Stimulated activated naive CD8-positive, alpha-beta T cell treated with anti-CD3 and anti-CD28 coated beads, Interleukin-15, Interleukin-2, amounts not matched to agents 100 ng/mL and 50 ng/mL, for 24 hours (primary cell): ENCODE results near the gene OSBPL5.

Experiments used
- H3K27ac Mint-ChIP-seq: one replicate; pipeline ENCODE4 v1.8.0; 2021; ENCODE audit warnings: mild to moderate bottlenecking, mixed read lengths
- H3K27me3 Mint-ChIP-seq: one replicate; pipeline ENCODE4 v1.8.0; 2021; ENCODE audit warnings: mixed read lengths
- H3K36me3 Mint-ChIP-seq: one replicate; pipeline ENCODE4 v1.8.0; 2021; ENCODE audit warnings: low read depth, mixed read lengths
- H3K4me1 Mint-ChIP-seq: one replicate; pipeline ENCODE4 v1.8.0; 2021; ENCODE audit warnings: low read depth, mixed read lengths
- H3K4me3 Mint-ChIP-seq: one replicate; pipeline ENCODE4 v1.8.0; 2021; ENCODE audit warnings: mild to moderate bottlenecking, mixed read lengths
- H3K9me3 Mint-ChIP-seq: one replicate; pipeline ENCODE4 v1.8.0; 2021; ENCODE audit warnings: mixed read lengths

Gene OSBPL5

DNA sequence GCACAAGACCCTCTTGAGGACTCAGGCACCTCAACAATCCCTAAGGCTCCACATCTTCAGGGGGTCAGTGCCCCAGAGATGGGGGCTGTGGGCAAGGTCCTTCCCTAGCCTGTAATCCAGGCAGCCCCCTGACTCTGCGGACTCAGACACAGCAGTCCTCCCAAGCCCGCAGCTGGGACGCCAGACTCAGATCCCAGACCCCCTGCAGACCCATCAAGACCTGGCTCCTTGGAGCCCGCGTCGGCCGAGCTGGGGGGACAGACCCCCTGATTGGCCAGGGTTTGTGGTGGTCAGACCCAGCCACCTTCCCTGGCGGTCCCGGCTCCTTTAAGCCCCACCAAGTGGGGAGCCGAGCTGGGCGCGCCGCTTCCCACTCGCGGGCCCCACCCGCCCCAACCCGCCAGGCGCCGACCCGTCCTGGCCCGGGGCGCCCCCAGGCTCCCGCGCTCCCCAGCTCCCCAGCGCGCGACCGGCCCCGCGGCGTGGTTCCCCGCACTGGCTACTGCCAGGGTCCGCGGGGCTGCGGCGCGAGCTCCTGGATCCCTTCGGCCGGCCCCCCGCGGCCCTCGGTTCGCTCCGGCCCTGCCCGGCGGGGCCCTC is 458 bp downstream of the OSBPL5 start:
- Mint-ChIP-seq H3K27me3 (peaks cover 28% of the 10 kb centered on the region), H3K4me3 (peak overlapping the region; percentile 60), H3K36me3 (no peaks in the 10 kb centered on the region), H3K9me3 (no peaks in the 10 kb centered on the region), H3K27ac (no peak overlapping the region), H3K4me1 (peaks cover 25% of the 10 kb centered on the region)

DNA sequence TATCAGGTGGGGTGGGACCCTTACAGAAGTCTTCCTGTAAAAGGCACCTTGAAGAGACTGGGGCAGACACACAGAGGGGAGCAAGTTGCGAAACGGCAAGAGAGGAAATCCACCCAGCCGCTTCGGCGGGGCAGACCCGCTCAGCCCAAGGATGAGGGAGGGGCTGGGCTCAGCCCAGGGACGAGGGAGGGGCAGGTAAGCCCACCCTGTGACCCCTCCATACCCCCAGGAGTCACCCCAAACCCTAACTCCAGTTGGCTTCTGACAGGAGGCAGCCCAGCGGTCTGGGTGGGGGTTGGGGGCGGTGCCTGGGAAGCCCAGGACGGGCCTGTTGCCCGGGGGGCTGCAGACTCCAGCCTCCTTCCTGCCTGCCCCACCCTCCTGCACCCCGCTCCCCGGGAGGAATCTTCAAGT is 965 bp downstream of the OSBPL5 start:
- Mint-ChIP-seq H3K27me3 (peaks cover 28% of the 10 kb centered on the region), H3K4me3 (peak overlapping the region; percentile 73), H3K4me1 (peaks cover 20% of the 10 kb centered on the region), H3K27ac (peak overlapping the region; percentile 49), H3K36me3 (no peaks in the 10 kb centered on the region), H3K9me3 (no peaks in the 10 kb centered on the region)

DNA sequence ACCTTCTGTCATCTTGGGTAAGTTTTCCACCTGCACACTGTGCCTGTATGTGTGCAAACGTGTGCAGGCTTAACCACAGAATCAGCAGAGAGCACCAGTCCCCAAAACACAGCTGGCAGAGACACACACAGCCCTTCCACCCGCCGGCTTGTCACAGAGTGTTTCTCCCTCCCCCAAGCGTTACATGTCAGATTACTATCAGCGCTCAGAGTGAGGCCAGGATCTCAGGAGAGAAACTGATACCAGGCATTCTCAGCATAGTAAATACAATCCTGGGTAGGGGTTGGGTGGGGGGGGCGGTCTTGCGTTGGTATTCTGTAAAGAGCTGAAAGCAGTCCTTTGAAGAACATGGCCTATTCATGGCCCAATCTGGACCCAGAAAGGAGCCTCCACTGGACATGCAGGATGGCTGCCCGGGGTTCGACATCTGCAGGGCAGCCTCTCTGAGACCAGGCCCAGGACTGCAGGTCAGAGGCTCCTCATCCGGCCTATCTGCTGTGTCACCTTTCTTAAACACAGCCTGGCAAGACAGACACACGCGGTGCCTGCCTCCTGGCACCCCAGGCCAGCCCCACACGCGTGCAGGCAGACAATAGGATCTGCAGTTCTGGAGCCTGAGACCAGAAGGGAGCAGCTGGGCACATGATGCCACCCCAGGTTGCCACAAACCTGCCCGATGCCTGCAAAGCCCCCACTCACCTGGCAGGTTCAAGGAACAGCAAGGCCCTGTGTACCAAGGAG is 1.7 kb downstream of the OSBPL5 start:
- no peaks in the 10 kb centered on the region for H3K36me3 Mint-ChIP-seq
- no peak overlapping the region for H3K27ac Mint-ChIP-seq
- peaks cover 17% of the 10 kb centered on the region for H3K4me1 Mint-ChIP-seq
- H3K4me3 Mint-ChIP-seq, result peak overlapping the region; percentile 73
- H3K9me3 Mint-ChIP-seq, result no peaks in the 10 kb centered on the region
- H3K27me3 Mint-ChIP-seq, result peaks cover 24% of the 10 kb centered on the region

DNA sequence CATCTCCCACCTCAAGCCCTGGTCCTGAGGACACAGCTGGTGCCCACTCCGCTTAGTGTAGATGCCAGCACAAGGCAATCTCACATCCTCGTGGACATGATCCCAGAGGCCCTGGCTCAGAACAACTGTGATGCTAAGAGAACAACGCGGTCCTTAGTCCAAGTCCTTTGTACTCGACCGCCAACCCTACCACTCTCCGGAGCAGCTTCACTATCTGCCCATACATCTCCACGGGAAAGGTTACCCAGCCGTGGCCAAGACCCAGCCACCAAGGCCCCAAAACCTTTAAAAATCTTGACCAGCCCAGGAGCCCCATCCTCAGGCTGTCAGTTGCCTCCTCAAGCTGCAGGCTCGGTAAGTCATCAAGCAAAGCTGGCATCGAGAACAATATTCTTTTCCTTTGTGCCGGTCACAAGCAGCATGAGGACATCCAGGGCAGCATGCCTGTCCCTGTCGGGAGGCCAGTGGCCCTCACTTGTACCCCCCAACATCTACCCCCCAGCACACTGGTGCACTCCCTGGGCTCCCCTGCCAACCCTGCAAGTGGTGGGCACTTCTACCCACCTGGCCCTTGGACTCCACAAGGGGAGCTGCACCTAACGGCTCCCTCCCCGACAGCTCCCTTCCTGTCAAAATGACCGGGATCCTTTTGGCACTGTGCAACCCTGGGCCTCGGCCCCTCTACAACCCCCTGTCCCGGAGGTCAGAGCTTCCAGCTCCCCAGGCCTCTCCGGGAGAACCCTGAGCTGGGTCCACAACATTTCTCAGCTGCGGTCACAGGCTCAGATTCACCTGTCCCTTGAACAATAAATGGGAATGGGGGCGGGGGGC is 2.5 kb downstream of the OSBPL5 start:
- H3K4me1 Mint-ChIP-seq, result peaks cover 17% of the 10 kb centered on the region
- H3K4me3 Mint-ChIP-seq, result no peak overlapping the region
- peaks cover 24% of the 10 kb centered on the region for H3K27me3 Mint-ChIP-seq
- H3K27ac Mint-ChIP-seq, result no peak overlapping the region
- no peaks in the 10 kb centered on the region for H3K36me3 Mint-ChIP-seq
- no peaks in the 10 kb centered on the region for H3K9me3 Mint-ChIP-seq

DNA sequence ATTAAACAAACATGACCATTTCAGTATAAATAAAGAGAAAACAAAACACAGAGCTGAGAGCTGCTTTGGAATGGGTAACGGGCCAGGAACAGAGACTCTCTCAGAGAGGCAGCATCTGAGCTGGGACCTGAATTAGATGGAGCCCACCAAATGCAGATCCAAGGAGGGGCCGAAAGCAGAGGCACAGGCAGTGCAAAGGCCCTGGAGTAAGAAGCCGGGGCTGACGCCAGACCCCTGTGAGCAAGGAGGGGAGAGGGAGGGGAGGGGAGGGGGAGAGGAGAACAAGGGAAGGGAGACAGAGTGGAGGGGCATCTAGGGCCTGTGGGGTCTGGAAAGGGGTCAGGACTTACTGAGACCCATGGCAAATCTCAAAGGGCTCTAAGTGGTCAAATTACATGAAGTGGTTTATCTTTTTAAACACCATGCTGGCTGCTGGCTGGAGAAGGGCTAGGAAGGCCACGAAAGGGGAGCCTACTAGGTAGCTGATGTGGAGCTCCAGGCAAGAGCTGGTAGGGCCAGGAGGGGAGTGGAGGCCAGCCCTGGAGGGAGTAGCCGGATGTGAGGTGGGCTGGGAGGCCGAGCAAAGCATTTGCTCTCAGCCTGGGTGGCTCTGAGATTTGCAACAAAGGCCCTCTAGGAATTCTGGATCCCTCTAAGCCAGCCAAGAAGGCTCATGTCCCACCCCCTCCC is 3.2 kb downstream of the OSBPL5 start:
- no peaks in the 10 kb centered on the region for H3K36me3 Mint-ChIP-seq
- no peak overlapping the region for H3K4me3 Mint-ChIP-seq
- H3K27me3 Mint-ChIP-seq, result peaks cover 23% of the 10 kb centered on the region
- H3K27ac Mint-ChIP-seq, result no peak overlapping the region
- peaks cover 17% of the 10 kb centered on the region for H3K4me1 Mint-ChIP-seq
- H3K9me3 Mint-ChIP-seq, result no peaks in the 10 kb centered on the region

DNA sequence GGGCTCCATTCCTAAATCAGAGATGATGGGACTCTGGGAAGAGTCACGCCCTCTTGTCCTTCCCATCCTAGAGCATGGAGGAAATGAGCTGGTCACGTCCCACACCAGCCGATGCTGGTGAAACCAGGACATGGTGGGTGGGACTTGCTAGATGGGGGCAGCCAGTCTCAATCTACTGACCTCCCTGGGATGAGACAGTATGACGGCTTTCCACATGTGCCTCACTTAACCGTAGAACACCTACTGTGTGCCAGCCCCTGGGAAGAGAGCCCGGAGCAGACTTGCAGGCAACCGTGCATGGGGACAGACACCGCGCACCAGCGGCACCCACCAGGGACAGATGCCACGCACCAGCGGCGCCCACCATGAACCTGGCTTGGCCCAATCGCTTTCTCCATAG is 3.8 kb downstream of the OSBPL5 start:
- peaks cover 17% of the 10 kb centered on the region for H3K4me1 Mint-ChIP-seq
- no peaks in the 10 kb centered on the region for H3K36me3 Mint-ChIP-seq
- H3K9me3 Mint-ChIP-seq, result no peaks in the 10 kb centered on the region
- no peak overlapping the region for H3K27ac Mint-ChIP-seq
- no peak overlapping the region for H3K4me3 Mint-ChIP-seq
- H3K27me3 Mint-ChIP-seq, result peaks cover 20% of the 10 kb centered on the region

DNA sequence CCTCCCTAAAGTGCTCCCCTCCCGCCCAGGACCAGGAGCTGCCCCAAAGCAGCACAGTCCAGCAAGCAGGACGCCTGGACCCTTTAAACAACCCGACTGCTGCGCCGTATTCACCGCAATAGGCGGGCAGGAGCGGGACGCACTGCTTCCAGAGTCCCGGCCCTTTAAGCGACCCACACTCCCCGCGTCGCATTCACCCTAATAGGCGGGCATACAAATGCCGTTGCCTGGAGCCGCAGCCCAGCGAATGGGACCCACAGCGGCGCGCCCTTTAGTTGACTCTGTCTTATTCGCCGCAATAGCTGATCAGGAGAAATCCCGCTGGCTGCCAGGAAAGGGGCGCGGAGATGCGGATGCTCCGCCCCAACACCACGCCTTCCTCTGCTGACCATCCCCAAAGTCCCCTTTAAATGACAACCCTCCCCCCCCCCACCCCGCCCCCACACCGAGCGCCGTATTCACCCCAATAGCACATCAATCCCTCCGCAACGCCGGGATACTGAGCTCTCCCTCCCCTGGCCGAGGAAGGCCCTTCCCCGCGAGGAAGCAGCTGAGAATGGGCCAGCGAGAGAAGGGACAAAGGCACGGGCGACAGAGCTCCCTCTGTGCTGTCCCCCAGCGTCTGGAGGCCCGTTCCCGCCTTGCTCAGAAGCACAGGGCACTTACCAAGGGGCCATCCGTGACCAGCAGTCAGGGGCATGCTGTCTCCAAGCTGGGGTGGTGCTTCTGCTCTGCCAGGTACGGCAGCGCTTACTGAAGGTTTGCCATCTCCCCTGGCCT is 4.7 kb downstream of the OSBPL5 start:
- Mint-ChIP-seq H3K36me3 (no peaks in the 10 kb centered on the region), H3K27me3 (peaks cover 20% of the 10 kb centered on the region), H3K27ac (no peak overlapping the region), H3K4me1 (peaks cover 12% of the 10 kb centered on the region), H3K9me3 (no peaks in the 10 kb centered on the region), H3K4me3 (no peak overlapping the region)

DNA sequence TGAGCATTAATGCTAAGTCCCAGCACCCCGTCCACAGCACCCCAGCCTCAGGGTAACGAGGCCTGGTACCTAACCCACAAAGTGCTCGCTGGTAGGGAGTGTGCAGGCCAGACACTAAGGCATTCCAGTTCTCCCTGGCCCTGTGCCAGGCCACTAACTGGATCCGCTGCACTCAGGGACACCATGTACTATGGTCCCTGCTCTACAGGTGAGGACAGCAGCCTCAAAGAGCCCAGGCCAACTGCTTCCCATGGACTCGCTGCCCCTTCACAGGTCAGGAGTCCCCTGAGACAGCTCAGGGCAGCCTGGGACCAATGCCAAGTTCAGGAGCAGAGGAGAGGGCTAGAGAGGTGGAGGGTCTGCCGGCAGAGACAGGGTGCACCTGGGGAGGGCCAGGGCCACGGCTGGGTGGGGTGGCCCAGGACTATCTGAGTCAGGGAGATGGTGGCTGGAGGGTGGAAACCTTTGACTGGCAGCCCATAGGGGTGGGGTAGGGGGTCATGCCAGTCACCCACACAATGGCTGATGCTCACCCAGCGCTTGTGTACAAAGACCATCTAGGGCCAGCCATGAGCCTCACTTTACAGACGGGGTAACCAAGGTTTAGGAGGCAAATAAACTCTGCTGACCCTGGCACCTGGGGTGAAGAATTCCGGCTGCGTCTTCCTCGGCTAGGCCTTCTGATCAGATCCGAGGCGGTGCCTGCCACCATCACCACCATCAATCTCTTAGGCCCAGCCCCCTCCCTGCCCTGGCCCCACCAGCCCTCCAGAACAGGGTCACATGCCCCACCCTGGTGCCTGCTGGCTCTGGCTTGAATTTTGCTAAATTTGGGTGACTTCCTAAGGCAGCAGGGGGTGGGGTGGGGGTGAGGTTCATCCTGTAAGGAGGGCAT is 5.6 kb downstream of the OSBPL5 start:
- H3K27me3 Mint-ChIP-seq, result peaks cover 20% of the 10 kb centered on the region
- no peak overlapping the region for H3K4me3 Mint-ChIP-seq
- H3K4me1 Mint-ChIP-seq, result peaks cover 12% of the 10 kb centered on the region

DNA sequence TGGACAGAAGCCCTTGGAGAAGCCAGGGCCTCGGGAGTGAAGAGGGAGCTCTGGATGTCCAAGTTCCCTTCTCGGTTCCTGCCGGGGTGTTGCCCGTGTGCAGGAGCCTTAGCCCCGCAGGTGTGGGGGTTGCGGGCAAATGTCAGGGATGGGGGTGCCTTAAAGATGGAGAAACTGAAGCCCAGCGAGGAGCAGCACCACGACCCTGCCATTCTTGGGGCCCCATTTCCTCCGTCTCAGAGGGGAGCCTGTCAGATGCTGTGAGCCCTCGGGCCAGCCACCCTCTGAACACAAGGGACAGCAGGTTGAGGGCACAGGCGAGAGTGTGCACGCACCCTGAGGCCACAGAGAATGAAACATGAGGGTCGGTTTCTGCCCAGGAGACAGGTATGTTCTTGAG is 6.3 kb downstream of the OSBPL5 start:
- Mint-ChIP-seq H3K36me3 (no peaks in the 10 kb centered on the region), H3K9me3 (no peaks in the 10 kb centered on the region), H3K4me1 (peaks cover 9% of the 10 kb centered on the region), H3K27ac (no peak overlapping the region), H3K4me3 (no peak overlapping the region), H3K27me3 (peaks cover 18% of the 10 kb centered on the region)

More for the DNA sequence above, 5.6 kb downstream of the OSBPL5 start:
- no peak overlapping the region for H3K27ac Mint-ChIP-seq
- H3K9me3 Mint-ChIP-seq, result no peaks in the 10 kb centered on the region
- no peaks in the 10 kb centered on the region for H3K36me3 Mint-ChIP-seq

DNA sequence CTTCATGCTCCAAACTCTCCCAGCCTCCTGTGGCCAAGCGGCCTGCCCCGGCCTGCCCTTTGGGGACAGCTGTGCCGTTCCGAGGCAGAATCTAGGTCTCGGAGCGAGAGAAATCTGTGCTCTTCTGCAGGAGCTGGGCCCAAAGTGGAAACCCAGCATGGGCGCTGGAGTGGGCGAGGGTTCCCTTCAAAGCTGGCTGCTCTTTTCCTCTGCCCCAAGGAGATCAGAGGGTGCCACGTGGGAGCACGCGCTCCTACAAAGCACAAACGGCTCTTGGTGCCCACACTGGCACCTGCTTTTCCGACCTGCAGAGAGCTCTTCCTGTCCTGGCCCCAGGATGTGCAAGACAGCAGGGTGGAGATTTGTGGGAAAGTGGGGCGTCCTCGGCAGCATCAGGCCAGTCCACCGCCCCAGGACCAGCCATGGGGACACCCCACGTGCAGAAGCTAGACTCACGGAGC is 6.9 kb downstream of the OSBPL5 start:
- Mint-ChIP-seq H3K36me3 (no peaks in the 10 kb centered on the region), H3K27me3 (peaks cover 13% of the 10 kb centered on the region), H3K9me3 (no peaks in the 10 kb centered on the region), H3K4me3 (no peak overlapping the region), H3K27ac (no peak overlapping the region), H3K4me1 (peaks cover 7% of the 10 kb centered on the region)

DNA sequence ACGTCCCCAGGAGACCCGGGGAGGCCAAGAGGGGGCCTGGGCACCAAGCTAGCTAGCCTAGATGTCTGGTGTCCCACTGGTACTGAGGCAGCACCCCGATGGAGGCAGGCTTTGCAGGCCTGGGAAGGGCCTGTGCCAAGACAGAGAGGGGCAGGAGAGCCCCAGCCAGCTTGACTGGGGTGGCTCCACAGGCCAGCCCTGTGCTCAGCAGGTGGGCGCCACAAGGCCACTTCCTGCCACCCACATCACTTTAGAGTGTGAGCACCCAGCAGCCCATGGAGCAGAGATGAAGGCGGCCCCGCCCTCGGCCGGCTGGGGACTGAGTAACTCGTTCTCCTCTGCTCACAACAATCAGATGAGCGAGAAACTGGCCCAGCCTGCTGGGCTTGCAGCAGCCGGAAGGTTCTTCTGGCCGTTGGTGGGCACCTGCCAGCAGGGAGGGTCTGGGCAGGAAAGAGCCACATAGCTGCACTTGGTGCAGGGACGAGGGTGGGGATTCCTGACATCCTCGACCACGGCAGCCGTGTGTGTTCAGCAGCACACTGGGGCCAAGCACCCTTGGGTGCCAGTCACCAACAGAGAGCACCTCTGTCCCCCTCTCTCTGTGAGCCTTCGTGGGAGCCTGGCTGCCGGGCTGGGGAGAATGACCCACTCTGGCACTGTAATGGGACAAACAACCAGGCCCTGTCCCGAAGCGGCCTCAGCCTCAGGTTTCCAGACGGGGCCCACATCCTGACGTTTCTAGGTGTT is 7.6 kb downstream of the OSBPL5 start:
- peaks cover 7% of the 10 kb centered on the region for H3K27me3 Mint-ChIP-seq
- H3K9me3 Mint-ChIP-seq, result no peaks in the 10 kb centered on the region
- H3K4me1 Mint-ChIP-seq, result peaks cover 7% of the 10 kb centered on the region
- H3K4me3 Mint-ChIP-seq, result no peak overlapping the region
- H3K36me3 Mint-ChIP-seq, result no peaks in the 10 kb centered on the region
- H3K27ac Mint-ChIP-seq, result no peak overlapping the region

DNA sequence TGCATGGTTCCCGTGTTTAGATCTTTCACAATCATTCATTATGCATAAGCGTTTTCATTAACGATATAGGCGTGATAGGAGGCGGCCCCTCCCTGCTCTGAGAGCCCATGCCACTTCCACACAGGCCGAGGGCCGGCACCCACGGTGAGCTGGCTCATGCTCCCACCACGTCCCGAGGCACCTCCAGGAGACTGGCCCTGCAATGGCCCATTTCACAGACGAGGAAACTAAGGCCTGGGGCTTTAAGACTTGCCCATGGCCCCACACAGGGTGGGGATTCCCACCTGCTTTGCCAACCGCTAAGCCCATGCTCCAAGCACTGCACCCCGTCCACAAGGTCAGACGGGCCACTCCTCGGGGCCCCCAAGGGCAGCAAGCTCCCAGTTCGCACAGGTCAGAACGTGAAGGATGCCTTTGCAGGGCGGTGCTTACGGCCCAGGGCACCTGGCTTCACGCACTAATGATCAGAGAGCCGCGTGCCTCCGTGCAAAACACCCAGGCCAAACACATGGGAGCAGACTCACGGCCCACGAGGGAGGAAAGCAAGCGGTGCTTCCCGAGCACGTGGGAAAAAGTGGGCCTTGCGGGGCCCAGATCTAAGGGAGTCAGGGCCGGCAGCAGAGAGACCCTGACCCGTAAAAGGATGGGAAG is 8.3 kb downstream of the OSBPL5 start:
- no peaks in the 10 kb centered on the region for H3K36me3 Mint-ChIP-seq
- no peaks in the 10 kb centered on the region for H3K9me3 Mint-ChIP-seq
- H3K4me3 Mint-ChIP-seq, result no peak overlapping the region
- H3K27me3 Mint-ChIP-seq, result peaks cover 7% of the 10 kb centered on the region
- no peak overlapping the region for H3K27ac Mint-ChIP-seq
- peaks cover 7% of the 10 kb centered on the region for H3K4me1 Mint-ChIP-seq
